Measurements from ENCODE around the gene CDH13. TPM values are rescaled to one million over a fixed set of nuclear protein-coding genes. Genes with fewer than 3 reads are reported as not detected.

CDH13 gene
- total RNA-seq, 2 experiments from 2014 or later: not detected

DNA sequence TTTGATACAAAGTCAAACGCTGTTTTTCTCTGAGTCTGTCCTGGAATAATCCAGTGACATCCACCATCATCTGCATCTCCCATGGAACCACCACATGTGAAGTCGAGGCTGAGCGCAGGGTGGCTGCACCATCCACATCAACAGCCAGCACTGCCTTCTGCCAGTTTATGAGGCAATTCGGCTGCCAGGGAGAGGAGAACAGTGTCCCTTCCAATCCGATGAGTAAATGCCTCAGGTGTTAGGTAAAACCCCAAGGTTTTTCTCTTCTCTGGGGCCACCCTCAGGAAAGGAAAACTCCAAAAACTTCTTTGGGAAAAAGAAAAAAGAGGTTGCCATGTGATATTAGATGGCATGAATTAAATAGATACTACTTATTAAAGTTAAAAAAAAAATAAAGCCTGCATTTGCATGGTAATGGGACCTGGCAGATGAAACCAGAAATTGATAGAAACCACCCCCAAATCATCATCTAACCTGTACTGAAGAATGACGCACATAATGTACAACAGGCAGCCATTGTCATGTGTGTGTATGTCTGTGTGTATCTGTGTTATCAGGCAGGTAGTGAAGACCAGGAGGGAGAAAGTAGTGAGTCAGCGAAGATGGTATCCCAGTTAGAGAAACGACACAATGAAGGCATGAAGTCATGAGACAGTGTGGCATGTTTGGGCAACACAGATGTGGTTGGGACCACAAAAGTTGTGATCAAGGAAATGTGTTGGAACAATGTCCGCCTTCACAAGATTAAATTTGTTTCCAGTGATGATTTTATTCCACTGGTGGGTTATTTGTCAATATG, 478.7 kb downstream of the CDH13 start:
- TF ChIP-seq EZH2phosphoT487 (IDR thresholded peaks at IDR 0.05; ENCODE audit: borderline replicate concordance, low read depth, low read length): no peak
- TF ChIP-seq, protein P1, sequence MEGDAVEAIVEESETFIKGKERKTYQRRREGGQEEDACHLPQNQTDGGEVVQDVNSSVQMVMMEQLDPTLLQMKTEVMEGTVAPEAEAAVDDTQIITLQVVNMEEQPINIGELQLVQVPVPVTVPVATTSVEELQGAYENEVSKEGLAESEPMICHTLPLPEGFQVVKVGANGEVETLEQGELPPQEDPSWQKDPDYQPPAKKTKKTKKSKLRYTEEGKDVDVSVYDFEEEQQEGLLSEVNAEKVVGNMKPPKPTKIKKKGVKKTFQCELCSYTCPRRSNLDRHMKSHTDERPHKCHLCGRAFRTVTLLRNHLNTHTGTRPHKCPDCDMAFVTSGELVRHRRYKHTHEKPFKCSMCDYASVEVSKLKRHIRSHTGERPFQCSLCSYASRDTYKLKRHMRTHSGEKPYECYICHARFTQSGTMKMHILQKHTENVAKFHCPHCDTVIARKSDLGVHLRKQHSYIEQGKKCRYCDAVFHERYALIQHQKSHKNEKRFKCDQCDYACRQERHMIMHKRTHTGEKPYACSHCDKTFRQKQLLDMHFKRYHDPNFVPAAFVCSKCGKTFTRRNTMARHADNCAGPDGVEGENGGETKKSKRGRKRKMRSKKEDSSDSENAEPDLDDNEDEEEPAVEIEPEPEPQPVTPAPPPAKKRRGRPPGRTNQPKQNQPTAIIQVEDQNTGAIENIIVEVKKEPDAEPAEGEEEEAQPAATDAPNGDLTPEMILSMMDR (conservative IDR thresholded peaks at IDR 0.05; ENCODE audit: low read length): no peak
- POLR2A ChIA-PET: no interaction called here
- CTCF ChIA-PET (ENCODE audit: unreplicated experiment): no interaction called here
- H3K27ac ChIP-seq (ENCODE audit: low read depth, low read length, poor library complexity, severe bottlenecking): no peak overlapping the region
- no peak overlapping the region for H2AFZ ChIP-seq (ENCODE audit: low read length)
- H3K9me2 ChIP-seq (ENCODE audit: insufficient read depth, low read length): no peaks in the 10 kb centered on the region
- BruUV-seq (replicated peaks): no TSS peak
- no peaks in the 10 kb centered on the region for H3K36me3 ChIP-seq (ENCODE audit: insufficient read depth, low read length)
- H3K4me2 ChIP-seq (ENCODE audit: low read length): no peak overlapping the region
- H3K4me3 ChIP-seq (ENCODE audit: low read depth, low read length, poor library complexity, severe bottlenecking): no peak overlapping the region
- intact Hi-C loops (cut with micrococcal nuclease; ENCODE audit: unreplicated experiment): no loop called here
- no peaks in the 10 kb centered on the region for H3K9me3 ChIP-seq (ENCODE audit: low read length)
- no peaks in the 10 kb centered on the region for H3K4me1 ChIP-seq (ENCODE audit: insufficient read depth, low read length, poor library complexity, severe bottlenecking)
- H3K79me2 ChIP-seq (ENCODE audit: insufficient read depth, low read depth, low read length): no peaks in the 10 kb centered on the region
- no peaks in the 10 kb centered on the region for H4K20me1 ChIP-seq (ENCODE audit: insufficient read depth, low read length)
- no peak for DNase-seq (ENCODE audit: low spot score)

- Histone ChIP-seq H2AFZ (ENCODE audit: low read length) (no peak overlapping the region), H3K9me2 (ENCODE audit: insufficient read depth, low read length) (no peaks in the 10 kb centered on the region), H3K9me3 (ENCODE audit: low read length) (no peaks in the 10 kb centered on the region), H3K27ac (ENCODE audit: low read depth, low read length, poor library complexity, severe bottlenecking) (no peak overlapping the region), H3K4me3 (ENCODE audit: low read depth, low read length, poor library complexity, severe bottlenecking) (no peak overlapping the region), H3K4me2 (ENCODE audit: low read length) (no peak overlapping the region), H3K36me3 (ENCODE audit: insufficient read depth, low read length) (no peaks in the 10 kb centered on the region), H3K4me1 (ENCODE audit: insufficient read depth, low read length, poor library complexity, severe bottlenecking) (peaks cover 9% of the 10 kb centered on the region), H4K20me1 (ENCODE audit: insufficient read depth, low read length) (no peaks in the 10 kb centered on the region), H3K79me2 (ENCODE audit: insufficient read depth, low read depth, low read length) (no peaks in the 10 kb centered on the region)
- DNase-seq (ENCODE audit: low spot score): no peak
- no peak for TF ChIP-seq EZH2phosphoT487 (IDR thresholded peaks at IDR 0.05; ENCODE audit: borderline replicate concordance, low read depth, low read length)
- TF ChIP-seq, protein P1 (conservative IDR thresholded peaks at IDR 0.05; ENCODE audit: low read length): no peak
- ChIA-PET CTCF (ENCODE audit: unreplicated experiment) (no interaction called here), POLR2A (no interaction called here)
- intact Hi-C loops (cut with micrococcal nuclease; ENCODE audit: unreplicated experiment): loop anchor here (5.0 to 10.0 kb wide), 2 partner anchors 248 to 335 kb away; no protein-coding TSS in a partner anchor
- no TSS peak for BruUV-seq (replicated peaks)
Measured at GRCh38 chr16:83109490-83110125, 482.8 kb downstream of the CDH13 start.

DNA sequence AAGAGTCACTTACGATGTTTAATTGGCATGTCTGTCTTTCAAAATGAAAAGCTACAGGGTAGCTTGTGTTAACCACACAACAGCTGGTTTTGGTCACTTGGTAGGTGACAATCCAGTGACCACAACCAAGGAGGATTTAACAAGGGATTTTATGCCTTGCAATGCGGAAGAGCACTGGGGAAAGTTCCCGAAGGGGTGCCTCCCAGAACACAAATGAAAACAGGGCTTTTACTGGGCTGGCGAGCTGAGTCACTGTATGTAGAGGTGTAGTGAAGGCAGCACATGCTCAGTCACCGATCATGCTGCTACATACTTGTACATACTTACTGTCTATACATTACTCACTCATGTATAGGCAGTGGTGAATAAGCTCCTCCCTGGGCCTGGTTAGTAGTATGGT, 483.5 kb downstream of the CDH13 start:
- ChIA-PET POLR2A (no interaction called here), CTCF (ENCODE audit: unreplicated experiment) (no interaction called here)
- no peak overlapping the region for H2AFZ ChIP-seq (ENCODE audit: low read length)
- H3K9me3 ChIP-seq (ENCODE audit: low read length): no peaks in the 10 kb centered on the region
- H3K36me3 ChIP-seq (ENCODE audit: insufficient read depth, low read length): no peaks in the 10 kb centered on the region
- no peaks in the 10 kb centered on the region for H3K79me2 ChIP-seq (ENCODE audit: insufficient read depth, low read depth, low read length)
- H3K4me2 ChIP-seq (ENCODE audit: low read length): no peak overlapping the region
- H3K27ac ChIP-seq (ENCODE audit: low read depth, low read length, poor library complexity, severe bottlenecking): no peak overlapping the region
- BruUV-seq (replicated peaks): no TSS peak
- TF ChIP-seq, protein P1 (conservative IDR thresholded peaks at IDR 0.05; ENCODE audit: low read length): no peak
- no peak for TF ChIP-seq EZH2phosphoT487 (IDR thresholded peaks at IDR 0.05; ENCODE audit: borderline replicate concordance, low read depth, low read length)
- no peaks in the 10 kb centered on the region for H3K9me2 ChIP-seq (ENCODE audit: insufficient read depth, low read length)
- no peak for DNase-seq (ENCODE audit: low spot score)
- peaks cover 11% of the 10 kb centered on the region for H3K4me1 ChIP-seq (ENCODE audit: insufficient read depth, low read length, poor library complexity, severe bottlenecking)
- no peaks in the 10 kb centered on the region for H4K20me1 ChIP-seq (ENCODE audit: insufficient read depth, low read length)
- H3K4me3 ChIP-seq (ENCODE audit: low read depth, low read length, poor library complexity, severe bottlenecking): no peak overlapping the region
- intact Hi-C loops (cut with micrococcal nuclease; ENCODE audit: unreplicated experiment): loop anchor here (5.0 to 10.0 kb wide), 2 partner anchors 247 to 335 kb away; no protein-coding TSS in a partner anchor

All from OCI-LY7 (cell line).